ENCODE measurements around the gene NMNAT3. TPM values are rescaled to one million over a fixed set of nuclear protein-coding genes. Genes with fewer than 3 reads are reported as not detected.

Gene NMNAT3
- total and polyA plus RNA-seq, 2 donors from 2014 or later: 6.4 to 13.8 TPM

DNA sequence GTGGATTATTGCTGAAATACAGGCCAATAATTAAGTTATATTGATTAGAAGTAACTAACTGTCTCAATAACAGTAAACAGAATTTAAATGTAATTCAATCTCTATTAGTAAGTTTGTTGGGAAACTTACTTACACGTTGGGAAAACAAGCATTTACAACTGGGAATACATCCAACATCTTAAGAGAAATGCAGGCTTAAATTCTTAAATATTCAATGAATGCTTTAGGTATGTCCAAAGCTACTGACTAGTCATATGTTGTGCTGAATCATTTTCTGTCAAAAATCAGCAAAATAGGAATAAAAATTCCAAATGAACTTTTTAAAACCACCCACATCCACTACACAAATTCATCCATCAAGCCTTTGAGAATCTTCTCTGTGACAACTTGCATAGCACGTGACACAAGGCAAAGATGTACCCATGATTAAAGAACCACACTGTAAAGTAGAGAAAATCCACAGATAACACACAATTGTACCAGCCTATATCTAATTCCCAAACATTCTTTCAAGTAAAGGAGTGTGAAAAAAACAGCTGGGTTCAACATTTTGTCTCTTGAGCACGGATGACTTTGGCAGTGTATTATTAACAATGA is 60.0 kb downstream of the NMNAT3 start:
- no peaks in the 10 kb centered on the region for H3K27me3 ChIP-seq (ENCODE audit: control insufficient read depth, insufficient read depth, low read length)
- H3K27ac ChIP-seq (ENCODE audit: low read depth in 2 of 2, low read length in 2 of 2): no peak overlapping the region
- DNase-seq (no peak), FAIRE-seq (no peak)
- no peaks in the 10 kb centered on the region for H3K9me3 ChIP-seq (ENCODE audit: control insufficient read depth in 2 of 3, insufficient read depth in 1 of 3, low read length in 3 of 3)
- no peaks in the 10 kb centered on the region for H3K36me3 ChIP-seq (ENCODE audit: control insufficient read depth in 2 of 3, insufficient read depth in 3 of 3, low read length in 3 of 3)
- TF ChIP-seq, protein P1, sequence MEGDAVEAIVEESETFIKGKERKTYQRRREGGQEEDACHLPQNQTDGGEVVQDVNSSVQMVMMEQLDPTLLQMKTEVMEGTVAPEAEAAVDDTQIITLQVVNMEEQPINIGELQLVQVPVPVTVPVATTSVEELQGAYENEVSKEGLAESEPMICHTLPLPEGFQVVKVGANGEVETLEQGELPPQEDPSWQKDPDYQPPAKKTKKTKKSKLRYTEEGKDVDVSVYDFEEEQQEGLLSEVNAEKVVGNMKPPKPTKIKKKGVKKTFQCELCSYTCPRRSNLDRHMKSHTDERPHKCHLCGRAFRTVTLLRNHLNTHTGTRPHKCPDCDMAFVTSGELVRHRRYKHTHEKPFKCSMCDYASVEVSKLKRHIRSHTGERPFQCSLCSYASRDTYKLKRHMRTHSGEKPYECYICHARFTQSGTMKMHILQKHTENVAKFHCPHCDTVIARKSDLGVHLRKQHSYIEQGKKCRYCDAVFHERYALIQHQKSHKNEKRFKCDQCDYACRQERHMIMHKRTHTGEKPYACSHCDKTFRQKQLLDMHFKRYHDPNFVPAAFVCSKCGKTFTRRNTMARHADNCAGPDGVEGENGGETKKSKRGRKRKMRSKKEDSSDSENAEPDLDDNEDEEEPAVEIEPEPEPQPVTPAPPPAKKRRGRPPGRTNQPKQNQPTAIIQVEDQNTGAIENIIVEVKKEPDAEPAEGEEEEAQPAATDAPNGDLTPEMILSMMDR (IDR thresholded peaks at IDR 0.05; ENCODE audit: borderline replicate concordance, extremely low read depth, insufficient read depth): no peak
- intact Hi-C loops (cut with DNase I): no loop called here
- no peaks in the 10 kb centered on the region for H3K4me1 ChIP-seq (ENCODE audit: control insufficient read depth in 2 of 3, insufficient read depth in 2 of 3, low read depth in 1 of 3, low read length in 3 of 3)
- no peak overlapping the region for H3K9ac ChIP-seq (ENCODE audit: low read length in 3 of 3)
- no peak overlapping the region for H3K4me3 ChIP-seq (ENCODE audit: low read length in 3 of 3)

DNA sequence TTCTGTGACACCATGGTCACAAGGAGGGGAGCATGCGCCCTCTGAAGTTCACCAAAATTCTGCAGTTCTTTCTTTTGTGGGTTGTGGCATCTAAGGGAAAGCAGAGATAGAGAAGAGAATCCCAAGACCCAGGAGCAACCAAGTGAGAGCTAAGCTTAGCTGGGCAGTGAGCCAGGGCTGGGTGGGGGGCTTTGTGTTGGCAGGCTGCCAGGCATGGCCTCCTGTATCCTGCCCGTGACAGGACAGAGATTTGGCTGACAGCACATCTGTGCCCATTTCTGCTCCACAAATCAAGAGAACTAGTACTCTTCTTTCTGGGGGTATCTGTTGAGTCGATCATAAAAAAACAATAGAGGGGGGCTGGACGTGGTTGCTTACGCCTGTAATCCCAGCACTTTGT is 66.2 kb downstream of the NMNAT3 start:
- FAIRE-seq: no peak

DNA sequence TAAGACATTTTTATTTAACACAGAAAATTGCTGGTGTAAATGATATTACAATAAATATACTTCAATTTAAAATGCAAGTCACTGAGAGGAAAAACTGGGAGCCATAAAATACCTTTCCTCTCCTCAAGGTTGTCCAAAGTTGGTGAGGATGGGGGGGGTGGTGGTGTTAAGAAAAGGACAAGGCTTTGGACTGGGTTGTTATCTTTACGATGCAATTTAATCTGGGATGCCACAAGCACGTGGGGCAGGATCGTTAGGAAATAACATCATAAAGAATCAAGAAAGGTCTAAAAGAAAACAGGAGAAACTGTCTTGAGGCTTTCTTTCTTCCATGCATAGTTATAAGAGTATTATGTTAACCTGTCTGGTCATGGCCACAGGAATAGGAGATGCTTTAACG is 66.9 kb downstream of the NMNAT3 start:
- DNase-seq (no peak), FAIRE-seq (no peak)
- TF ChIP-seq, protein P1 (IDR thresholded peaks at IDR 0.05; ENCODE audit: borderline replicate concordance, extremely low read depth, insufficient read depth): no peak
- intact Hi-C loops (cut with DNase I): no loop called here
- H3K36me3 ChIP-seq (ENCODE audit: control insufficient read depth in 2 of 3, insufficient read depth in 3 of 3, low read length in 3 of 3): no peaks in the 10 kb centered on the region
- no peak overlapping the region for H3K4me3 ChIP-seq (ENCODE audit: low read length in 3 of 3)
- no peaks in the 10 kb centered on the region for H3K4me1 ChIP-seq (ENCODE audit: control insufficient read depth in 2 of 3, insufficient read depth in 2 of 3, low read depth in 1 of 3, low read length in 3 of 3)
- H3K27me3 ChIP-seq (ENCODE audit: control insufficient read depth, insufficient read depth, low read length): no peaks in the 10 kb centered on the region
- no peak overlapping the region for H3K27ac ChIP-seq (ENCODE audit: low read depth in 2 of 2, low read length in 2 of 2)
- H3K9ac ChIP-seq (ENCODE audit: low read length in 3 of 3): no peak overlapping the region
- H3K9me3 ChIP-seq (ENCODE audit: control insufficient read depth in 2 of 3, insufficient read depth in 1 of 3, low read length in 3 of 3): no peaks in the 10 kb centered on the region

More for the DNA sequence above, 66.2 kb downstream of the NMNAT3 start:
- TF ChIP-seq, protein P1 (IDR thresholded peaks at IDR 0.05; ENCODE audit: borderline replicate concordance, extremely low read depth, insufficient read depth): no peak
- intact Hi-C loops (cut with DNase I): no loop called here
- Histone ChIP-seq H3K9me3 (ENCODE audit: control insufficient read depth in 2 of 3, insufficient read depth in 1 of 3, low read length in 3 of 3) (no peaks in the 10 kb centered on the region), H3K27ac (ENCODE audit: low read depth in 2 of 2, low read length in 2 of 2) (no peak overlapping the region), H3K27me3 (ENCODE audit: control insufficient read depth, insufficient read depth, low read length) (no peaks in the 10 kb centered on the region), H3K36me3 (ENCODE audit: control insufficient read depth in 2 of 3, insufficient read depth in 3 of 3, low read length in 3 of 3) (no peaks in the 10 kb centered on the region), H3K9ac (ENCODE audit: low read length in 3 of 3) (no peak overlapping the region), H3K4me3 (ENCODE audit: low read length in 3 of 3) (no peak overlapping the region), H3K4me1 (ENCODE audit: control insufficient read depth in 2 of 3, insufficient read depth in 2 of 3, low read depth in 1 of 3, low read length in 3 of 3) (no peaks in the 10 kb centered on the region)
- DNase-seq: no peak

DNA sequence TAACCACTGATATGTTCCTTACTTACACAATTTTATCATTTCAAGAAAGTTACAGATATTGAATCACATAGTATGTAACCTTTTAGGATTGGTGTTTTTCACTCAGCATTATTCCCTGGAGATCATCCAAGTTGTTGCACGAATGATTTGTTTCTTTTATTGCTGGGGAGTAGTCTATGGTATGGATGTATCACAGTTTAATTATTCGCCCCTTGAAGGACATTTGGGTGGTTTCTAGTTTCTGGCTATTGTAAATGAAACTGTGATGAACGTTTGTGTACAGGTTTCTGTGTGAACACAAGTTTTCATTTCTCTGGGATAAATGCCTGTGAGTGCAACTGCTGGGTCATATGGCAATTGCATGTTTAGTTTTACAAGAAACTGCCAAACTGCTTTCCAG is 68.8 kb downstream of the NMNAT3 start:
- TF ChIP-seq, protein P1 (IDR thresholded peaks at IDR 0.05; ENCODE audit: borderline replicate concordance, extremely low read depth, insufficient read depth): no peak
- H3K36me3 ChIP-seq (ENCODE audit: control insufficient read depth in 2 of 3, insufficient read depth in 3 of 3, low read length in 3 of 3): no peaks in the 10 kb centered on the region
- no peak for FAIRE-seq
- no peak for DNase-seq
- H3K27ac ChIP-seq (ENCODE audit: low read depth in 2 of 2, low read length in 2 of 2): no peak overlapping the region
- no peak overlapping the region for H3K9ac ChIP-seq (ENCODE audit: low read length in 3 of 3)
- H3K4me3 ChIP-seq (ENCODE audit: low read length in 3 of 3): no peak overlapping the region
- no peaks in the 10 kb centered on the region for H3K27me3 ChIP-seq (ENCODE audit: control insufficient read depth, insufficient read depth, low read length)
- no peaks in the 10 kb centered on the region for H3K9me3 ChIP-seq (ENCODE audit: control insufficient read depth in 2 of 3, insufficient read depth in 1 of 3, low read length in 3 of 3)
- intact Hi-C loops (cut with DNase I): no loop called here
- no peaks in the 10 kb centered on the region for H3K4me1 ChIP-seq (ENCODE audit: control insufficient read depth in 2 of 3, insufficient read depth in 2 of 3, low read depth in 1 of 3, low read length in 3 of 3)

Measured in kidney (tissue), 14 donors.